22Rv1 (cell line): ENCODE results near the gene ATP5F1E.

Source experiments
- CTCF ChIP-seq: fragments of 450-650 bp; IDR thresholded peaks from 2 replicates; pipeline ENCODE4 v1.5.1; 2017; ENCODE audit warnings: mild to moderate bottlenecking
- ZFX ChIP-seq: fragments of 450-650 bp; IDR thresholded peaks from 2 replicates; pipeline ENCODE4 v1.6.1; 2017; ENCODE audit warnings: antibody characterized with exemption, borderline replicate concordance

GRCh38 chr20:59039233-59039632 is 7.1 kb upstream of the ATP5F1E start:
- TF ChIP-seq CTCF (no peak), ZFX (no peak)
